Measurements from ENCODE around the gene GSG1. TPM values are rescaled to one million over a fixed set of nuclear protein-coding genes. Genes with fewer than 3 reads are reported as not detected.

The GSG1 gene
- total RNA-seq, 1 donor from 2014 or later = not detected

DNA sequence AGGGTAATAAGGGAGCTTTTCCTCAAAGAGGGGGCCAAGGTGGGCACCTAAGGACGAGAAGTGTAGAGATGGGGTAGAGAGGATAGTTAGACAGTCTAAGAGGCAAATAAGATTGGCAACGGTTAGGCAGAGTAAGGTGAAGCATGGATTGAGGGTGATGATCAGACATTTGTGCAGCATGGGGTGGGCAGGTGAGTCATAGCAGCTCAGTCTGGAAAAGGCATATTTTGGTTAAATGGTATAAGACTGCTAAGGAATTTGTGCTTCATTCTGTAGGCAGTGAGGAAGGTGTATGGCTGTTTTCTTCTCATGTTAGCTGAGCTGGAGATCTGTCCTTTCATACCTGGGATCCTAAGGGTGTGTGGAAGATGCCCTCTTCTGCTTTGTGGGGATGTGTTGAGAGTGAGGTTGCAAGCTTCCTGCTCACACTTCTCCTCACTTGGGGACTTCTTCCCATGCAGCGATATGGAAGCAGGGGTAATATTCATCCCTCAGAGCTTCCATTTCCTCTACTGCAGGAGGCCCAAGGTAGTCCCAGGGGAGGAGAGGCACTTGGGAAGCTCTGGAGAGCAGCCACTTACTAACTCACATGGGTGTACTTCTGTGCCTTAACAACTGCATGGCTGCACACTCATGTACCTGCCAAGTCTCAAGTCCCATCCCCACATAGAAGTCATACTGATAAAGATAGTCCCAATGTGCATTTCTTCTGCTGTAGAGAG is 28.9 kb downstream of the GSG1 start:
- ChIA-PET POLR2A (no interaction called here), CTCF (no interaction called here)
- DNase-seq (no peak), ATAC-seq (ENCODE audit: low read depth) (no peak)
- Mint-ChIP-seq H3K9me3 (no peaks in the 10 kb centered on the region), H3K4me1 (no peaks in the 10 kb centered on the region), H3K4me3 (no peak overlapping the region), H3K27me3 (no peaks in the 10 kb centered on the region), H3K36me3 (ENCODE audit: low read depth) (peaks cover 41% of the 10 kb centered on the region), H3K27ac (no peak overlapping the region)
- intact Hi-C loops (cut with micrococcal nuclease) = no loop called here
- TF ChIP-seq, protein P1, sequence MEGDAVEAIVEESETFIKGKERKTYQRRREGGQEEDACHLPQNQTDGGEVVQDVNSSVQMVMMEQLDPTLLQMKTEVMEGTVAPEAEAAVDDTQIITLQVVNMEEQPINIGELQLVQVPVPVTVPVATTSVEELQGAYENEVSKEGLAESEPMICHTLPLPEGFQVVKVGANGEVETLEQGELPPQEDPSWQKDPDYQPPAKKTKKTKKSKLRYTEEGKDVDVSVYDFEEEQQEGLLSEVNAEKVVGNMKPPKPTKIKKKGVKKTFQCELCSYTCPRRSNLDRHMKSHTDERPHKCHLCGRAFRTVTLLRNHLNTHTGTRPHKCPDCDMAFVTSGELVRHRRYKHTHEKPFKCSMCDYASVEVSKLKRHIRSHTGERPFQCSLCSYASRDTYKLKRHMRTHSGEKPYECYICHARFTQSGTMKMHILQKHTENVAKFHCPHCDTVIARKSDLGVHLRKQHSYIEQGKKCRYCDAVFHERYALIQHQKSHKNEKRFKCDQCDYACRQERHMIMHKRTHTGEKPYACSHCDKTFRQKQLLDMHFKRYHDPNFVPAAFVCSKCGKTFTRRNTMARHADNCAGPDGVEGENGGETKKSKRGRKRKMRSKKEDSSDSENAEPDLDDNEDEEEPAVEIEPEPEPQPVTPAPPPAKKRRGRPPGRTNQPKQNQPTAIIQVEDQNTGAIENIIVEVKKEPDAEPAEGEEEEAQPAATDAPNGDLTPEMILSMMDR (IDR thresholded peaks at IDR 0.05) = no peak

GRCh38 chr12:13073173-13073572 is 30.3 kb downstream of the GSG1 start:
- DNase-seq = no peak
- TF ChIP-seq, protein P1 (IDR thresholded peaks at IDR 0.05) = no peak
- ChIA-PET POLR2A (interaction anchor here (0.6 kb wide), 1 partner anchor 261 kb away, joined by 5 read pairs; no protein-coding TSS in a partner anchor), CTCF (no interaction called here)
- Mint-ChIP-seq H3K36me3 (ENCODE audit: low read depth) (peaks cover 53% of the 10 kb centered on the region), H3K4me3 (no peak overlapping the region), H3K27ac (no peak overlapping the region), H3K4me1 (no peaks in the 10 kb centered on the region), H3K9me3 (no peaks in the 10 kb centered on the region), H3K27me3 (no peaks in the 10 kb centered on the region)
- intact Hi-C loops (cut with micrococcal nuclease) = no loop called here
- no peak for ATAC-seq (ENCODE audit: low read depth)

DNA sequence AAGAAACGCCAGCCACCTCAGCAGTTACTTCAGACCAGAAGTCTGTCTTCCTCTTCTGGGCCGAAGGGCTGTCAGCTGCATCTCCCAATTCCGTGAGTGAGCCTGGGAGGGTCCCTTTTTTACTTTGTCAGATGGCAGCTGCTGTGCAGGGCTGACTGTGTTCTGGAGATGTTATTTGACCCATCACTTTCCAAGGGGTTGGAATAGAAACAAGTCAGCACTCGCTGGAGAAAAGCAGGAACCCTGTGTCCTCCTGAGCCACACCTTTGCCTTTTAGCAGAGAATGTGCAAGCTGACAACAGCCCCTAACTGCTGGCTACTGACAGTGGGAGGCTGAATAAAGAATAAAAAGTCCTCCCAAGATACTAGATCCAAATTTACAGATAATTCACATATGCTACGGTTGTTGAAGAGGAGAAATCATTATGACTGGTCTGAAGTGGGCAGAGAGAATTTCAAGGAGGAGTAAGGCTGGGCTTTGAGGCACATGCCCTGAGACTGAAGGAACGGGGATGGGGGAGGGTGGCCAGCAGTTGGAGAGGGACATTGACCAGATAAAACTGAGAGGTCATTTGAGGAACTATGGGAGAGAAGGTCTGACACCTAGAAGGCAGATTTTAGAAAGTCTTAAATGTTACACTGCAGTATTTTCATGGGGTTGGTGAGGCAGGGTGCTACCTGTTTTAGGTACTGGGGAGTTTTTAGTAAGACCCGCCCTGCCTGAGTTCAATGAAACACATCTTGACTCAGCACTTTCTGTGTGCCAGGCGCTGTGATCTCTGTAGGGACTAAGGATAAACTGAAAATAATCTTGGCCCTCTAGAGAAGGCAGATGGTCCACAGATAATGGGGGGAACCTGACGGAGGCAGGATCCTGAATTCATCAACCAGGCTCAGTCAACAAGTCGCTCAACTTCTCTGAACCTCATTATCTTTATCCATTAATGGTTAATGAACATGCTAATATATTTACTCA is 31.9 kb downstream of the GSG1 start:
- CTCF ChIA-PET = no interaction called here
- POLR2A ChIA-PET = no interaction called here
- Mint-ChIP-seq H3K27me3 (no peaks in the 10 kb centered on the region), H3K36me3 (ENCODE audit: low read depth) (peaks cover 62% of the 10 kb centered on the region), H3K27ac (no peak overlapping the region), H3K9me3 (no peaks in the 10 kb centered on the region), H3K4me1 (no peaks in the 10 kb centered on the region), H3K4me3 (no peak overlapping the region)
- TF ChIP-seq, protein P1 (IDR thresholded peaks at IDR 0.05) = no peak
- ATAC-seq (ENCODE audit: low read depth) (no peak), DNase-seq (no peak)
- intact Hi-C loops (cut with micrococcal nuclease) = no loop called here

DNA sequence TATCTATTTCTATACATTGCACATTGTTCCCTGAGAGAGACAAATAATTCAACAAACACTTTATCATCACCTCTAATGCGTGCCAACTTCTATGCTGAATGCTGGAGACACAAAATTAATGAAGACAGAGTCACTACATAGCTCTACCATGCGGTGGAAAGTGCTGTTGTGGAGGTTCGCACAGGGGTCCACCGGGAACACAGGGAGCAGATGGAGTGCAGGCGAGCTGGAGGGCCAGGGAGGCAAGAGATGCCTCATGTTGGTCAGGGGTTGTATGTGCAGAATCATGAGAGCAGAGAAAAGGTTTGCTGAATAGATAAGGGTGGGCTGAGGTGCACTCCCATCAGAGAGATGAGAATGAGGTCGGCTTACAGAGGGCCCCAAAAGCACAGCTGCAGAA is 34.1 kb downstream of the GSG1 start:
- POLR2A ChIA-PET = no interaction called here
- no peaks in the 10 kb centered on the region for H3K9me3 Mint-ChIP-seq
- H3K27ac Mint-ChIP-seq = no peak overlapping the region
- no peak overlapping the region for H3K4me3 Mint-ChIP-seq
- TF ChIP-seq, protein P1 (IDR thresholded peaks at IDR 0.05) = no peak
- H3K27me3 Mint-ChIP-seq = no peaks in the 10 kb centered on the region
- peaks cover 60% of the 10 kb centered on the region for H3K36me3 Mint-ChIP-seq (ENCODE audit: low read depth)
- CTCF ChIA-PET = interaction anchor here (0.6 kb wide), 1 partner anchor 143 kb away, joined by 3 read pairs; no protein-coding TSS in a partner anchor
- ATAC-seq (ENCODE audit: low read depth) (no peak), DNase-seq (no peak)
- no peaks in the 10 kb centered on the region for H3K4me1 Mint-ChIP-seq
- intact Hi-C loops (cut with micrococcal nuclease) = no loop called here

DNA sequence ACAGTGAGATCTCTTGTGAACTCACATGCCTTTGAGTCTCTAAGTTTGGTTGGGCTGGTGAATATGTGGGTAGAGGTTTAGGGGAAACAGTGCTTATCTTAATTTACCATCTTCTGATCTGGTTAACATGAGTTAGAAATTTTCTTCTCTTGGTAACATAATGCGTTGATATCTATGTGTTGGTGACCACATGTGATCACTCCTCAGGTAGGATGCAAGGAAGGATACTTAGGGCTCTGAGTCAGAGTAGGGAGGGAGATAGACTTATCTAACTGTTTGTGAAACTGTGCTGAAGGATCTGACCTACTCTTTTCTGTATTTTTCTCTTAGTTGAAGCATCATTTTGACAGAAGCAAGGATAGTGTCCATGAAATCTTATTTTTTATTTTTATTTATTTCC is 36.1 kb downstream of the GSG1 start:
- H3K27me3 Mint-ChIP-seq = no peaks in the 10 kb centered on the region
- CTCF ChIA-PET = no interaction called here
- no peaks in the 10 kb centered on the region for H3K9me3 Mint-ChIP-seq
- POLR2A ChIA-PET = no interaction called here
- peaks cover 56% of the 10 kb centered on the region for H3K36me3 Mint-ChIP-seq (ENCODE audit: low read depth)
- intact Hi-C loops (cut with micrococcal nuclease) = no loop called here
- no peak for ATAC-seq (ENCODE audit: low read depth)
- H3K4me3 Mint-ChIP-seq = no peak overlapping the region
- H3K27ac Mint-ChIP-seq = no peak overlapping the region
- TF ChIP-seq, protein P1 (IDR thresholded peaks at IDR 0.05) = no peak
- no peak for DNase-seq
- no peaks in the 10 kb centered on the region for H3K4me1 Mint-ChIP-seq
